ENCODE measurements around the gene PTPRF.

Gene PTPRF

DNA sequence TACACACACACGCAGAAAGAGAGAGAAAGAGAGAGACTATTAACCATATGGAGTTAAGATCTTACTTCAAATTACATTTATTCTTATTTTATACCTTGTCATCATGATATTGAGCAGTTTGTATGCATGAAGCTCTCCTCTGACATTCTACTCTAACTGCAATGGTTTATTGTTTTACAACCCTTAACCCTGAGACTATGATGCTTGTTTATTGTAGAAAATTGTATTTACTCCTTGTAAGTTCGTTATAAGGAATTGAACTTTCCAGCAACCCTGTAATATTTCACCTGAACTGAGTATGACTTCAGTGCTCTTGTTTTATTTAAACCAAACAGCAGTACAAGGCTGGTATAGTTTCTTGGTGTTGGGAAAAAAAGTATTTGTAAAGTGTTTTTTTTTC is 18.6 kb upstream of the PTPRF start:
- Histone ChIP-seq H2AFZ (ENCODE audit: low read depth, low read length) (no peak overlapping the region), H3K4me3 (ENCODE audit: low read length) (no peak overlapping the region), H3K4me2 (ENCODE audit: low read length) (no peak overlapping the region), H3K9ac (ENCODE audit: low read length) (no peak overlapping the region), H3K27me3 (ENCODE audit: low read depth, low read length) (peaks cover 49% of the 10 kb centered on the region), H3K79me2 (ENCODE audit: low read length) (no peaks in the 10 kb centered on the region), H3K4me1 (ENCODE audit: low read length) (peaks cover 22% of the 10 kb centered on the region), H3K36me3 (replicated peaks; ENCODE audit: low read depth, low read length) (no peaks in the 10 kb centered on the region), H3K9me3 (ENCODE audit: insufficient read depth, low read length) (no peaks in the 10 kb centered on the region), H4K20me1 (ENCODE audit: insufficient read depth, low read length) (peaks cover 22% of the 10 kb centered on the region), H3K27ac (ENCODE audit: low read length) (no peak overlapping the region)
- no peak for TF ChIP-seq EZH2phosphoT487 (IDR thresholded peaks at IDR 0.05; ENCODE audit: low read depth)

DNA sequence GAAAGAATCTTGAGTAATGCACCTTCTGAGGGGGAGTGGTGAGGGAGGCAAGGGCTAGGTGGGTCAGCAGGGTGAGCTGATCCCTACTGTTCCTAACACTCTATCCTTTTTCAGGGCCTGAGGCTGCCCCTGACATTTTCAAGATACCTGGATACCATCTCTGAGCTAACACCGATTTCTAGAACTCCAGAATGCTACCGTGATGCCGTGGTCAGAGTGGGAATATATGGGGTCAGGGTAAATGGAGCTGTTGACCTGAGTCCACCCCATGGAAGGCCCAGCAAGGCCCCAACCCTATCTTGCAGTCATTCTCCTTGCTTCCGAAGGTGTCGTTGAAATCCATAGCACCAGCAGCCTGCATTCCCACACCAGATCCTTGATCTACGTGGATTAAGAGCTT is 18.0 kb upstream of the PTPRF start:
- Histone ChIP-seq H3K27ac (ENCODE audit: low read length) (no peak overlapping the region), H2AFZ (ENCODE audit: low read depth, low read length) (no peak overlapping the region), H3K9ac (ENCODE audit: low read length) (no peak overlapping the region), H3K4me1 (ENCODE audit: low read length) (peaks cover 22% of the 10 kb centered on the region), H4K20me1 (ENCODE audit: insufficient read depth, low read length) (peaks cover 22% of the 10 kb centered on the region), H3K36me3 (replicated peaks; ENCODE audit: low read depth, low read length) (no peaks in the 10 kb centered on the region), H3K4me3 (ENCODE audit: low read length) (no peak overlapping the region), H3K4me2 (ENCODE audit: low read length) (no peak overlapping the region), H3K27me3 (ENCODE audit: low read depth, low read length) (peaks cover 43% of the 10 kb centered on the region), H3K79me2 (ENCODE audit: low read length) (no peaks in the 10 kb centered on the region), H3K9me3 (ENCODE audit: insufficient read depth, low read length) (no peaks in the 10 kb centered on the region)
- TF ChIP-seq EZH2phosphoT487 (IDR thresholded peaks at IDR 0.05; ENCODE audit: low read depth): no peak
- TF ChIP-seq, protein P1, sequence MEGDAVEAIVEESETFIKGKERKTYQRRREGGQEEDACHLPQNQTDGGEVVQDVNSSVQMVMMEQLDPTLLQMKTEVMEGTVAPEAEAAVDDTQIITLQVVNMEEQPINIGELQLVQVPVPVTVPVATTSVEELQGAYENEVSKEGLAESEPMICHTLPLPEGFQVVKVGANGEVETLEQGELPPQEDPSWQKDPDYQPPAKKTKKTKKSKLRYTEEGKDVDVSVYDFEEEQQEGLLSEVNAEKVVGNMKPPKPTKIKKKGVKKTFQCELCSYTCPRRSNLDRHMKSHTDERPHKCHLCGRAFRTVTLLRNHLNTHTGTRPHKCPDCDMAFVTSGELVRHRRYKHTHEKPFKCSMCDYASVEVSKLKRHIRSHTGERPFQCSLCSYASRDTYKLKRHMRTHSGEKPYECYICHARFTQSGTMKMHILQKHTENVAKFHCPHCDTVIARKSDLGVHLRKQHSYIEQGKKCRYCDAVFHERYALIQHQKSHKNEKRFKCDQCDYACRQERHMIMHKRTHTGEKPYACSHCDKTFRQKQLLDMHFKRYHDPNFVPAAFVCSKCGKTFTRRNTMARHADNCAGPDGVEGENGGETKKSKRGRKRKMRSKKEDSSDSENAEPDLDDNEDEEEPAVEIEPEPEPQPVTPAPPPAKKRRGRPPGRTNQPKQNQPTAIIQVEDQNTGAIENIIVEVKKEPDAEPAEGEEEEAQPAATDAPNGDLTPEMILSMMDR (IDR thresholded peaks at IDR 0.05; ENCODE audit: low read depth, low read length): no peak

DNA sequence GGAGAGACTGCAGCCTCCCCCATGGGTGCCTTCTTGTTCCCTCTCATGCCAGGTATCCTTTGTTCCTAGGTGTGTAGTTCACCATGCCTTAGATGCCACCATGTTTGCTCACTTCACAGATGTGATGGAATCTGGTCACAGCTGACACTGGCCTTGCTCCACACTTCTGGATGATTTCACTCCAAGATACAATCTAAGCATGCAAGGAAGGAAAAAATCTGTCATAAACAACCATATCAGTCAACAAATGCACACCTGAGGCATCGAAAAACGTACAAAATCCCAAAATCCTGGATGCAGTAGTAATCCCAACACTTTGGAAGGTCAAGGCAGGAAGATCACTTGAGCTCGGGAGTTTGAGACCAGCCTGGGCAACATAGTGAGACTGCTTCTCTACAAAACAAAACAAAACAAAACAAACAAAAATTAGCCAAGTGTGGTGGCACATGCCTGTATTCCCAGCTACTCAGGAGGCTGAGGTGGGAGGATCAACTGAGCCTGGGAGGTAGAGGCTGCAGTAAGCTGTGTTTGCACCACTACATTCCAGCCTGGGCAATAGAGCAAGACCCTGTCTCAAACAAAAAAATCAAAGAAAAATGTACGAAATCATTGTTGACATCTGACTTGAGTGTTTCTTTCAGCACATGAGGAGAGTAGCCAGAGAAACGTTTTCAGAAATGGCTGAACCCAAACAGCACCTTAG is 17.1 kb upstream of the PTPRF start:
- Histone ChIP-seq H3K9me3 (ENCODE audit: insufficient read depth, low read length) (no peaks in the 10 kb centered on the region), H3K27me3 (ENCODE audit: low read depth, low read length) (peaks cover 38% of the 10 kb centered on the region), H4K20me1 (ENCODE audit: insufficient read depth, low read length) (peaks cover 20% of the 10 kb centered on the region), H3K36me3 (replicated peaks; ENCODE audit: low read depth, low read length) (no peaks in the 10 kb centered on the region), H3K4me2 (ENCODE audit: low read length) (no peak overlapping the region), H2AFZ (ENCODE audit: low read depth, low read length) (no peak overlapping the region), H3K9ac (ENCODE audit: low read length) (no peak overlapping the region), H3K4me3 (ENCODE audit: low read length) (no peak overlapping the region), H3K27ac (ENCODE audit: low read length) (no peak overlapping the region), H3K79me2 (ENCODE audit: low read length) (no peaks in the 10 kb centered on the region), H3K4me1 (ENCODE audit: low read length) (peaks cover 19% of the 10 kb centered on the region)
- no peak for TF ChIP-seq EZH2phosphoT487 (IDR thresholded peaks at IDR 0.05; ENCODE audit: low read depth)
- TF ChIP-seq, protein P1 (IDR thresholded peaks at IDR 0.05; ENCODE audit: low read depth, low read length): no peak

DNA sequence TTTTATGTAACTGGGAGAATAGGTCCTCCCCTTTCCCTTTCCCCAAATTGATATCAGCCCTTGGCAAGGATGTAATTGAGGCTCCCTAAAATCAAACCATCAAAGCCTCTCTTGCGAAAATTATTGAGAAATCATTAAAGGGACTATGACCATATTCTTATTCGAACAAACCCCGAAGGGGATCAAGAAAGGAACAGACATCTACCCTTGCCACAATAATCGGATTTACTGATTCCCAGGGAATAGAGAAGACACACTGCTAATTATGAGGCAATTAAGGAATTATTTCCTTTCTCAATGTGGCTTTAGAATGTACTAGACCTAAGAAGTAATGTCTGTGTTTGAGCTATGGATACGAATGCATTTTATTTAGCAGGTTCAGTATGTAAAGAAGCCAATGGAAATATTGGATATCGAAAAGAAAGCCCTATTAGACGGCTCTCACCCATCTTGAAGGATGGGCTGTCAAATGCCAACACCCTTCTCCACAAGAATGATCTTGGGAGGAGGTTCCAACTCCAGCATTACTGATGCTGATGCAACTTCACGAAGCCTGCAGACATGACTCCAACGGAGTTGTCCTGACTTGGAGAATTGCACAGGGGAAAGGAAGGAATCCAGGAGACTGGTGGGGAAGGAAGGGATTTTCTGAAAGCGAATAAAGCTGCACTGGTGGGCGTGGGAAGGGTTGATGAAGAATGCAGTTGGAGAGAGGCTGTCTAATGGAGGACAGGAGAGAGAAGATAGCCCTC is 11.6 kb upstream of the PTPRF start:
- Histone ChIP-seq H2AFZ (ENCODE audit: low read depth, low read length) (no peak overlapping the region), H3K9ac (ENCODE audit: low read length) (no peak overlapping the region), H3K27ac (ENCODE audit: low read length) (no peak overlapping the region)

More for the DNA sequence above, 11.6 kb upstream of the PTPRF start:
- Histone ChIP-seq H3K27me3 (ENCODE audit: low read depth, low read length) (peaks cover 56% of the 10 kb centered on the region), H4K20me1 (ENCODE audit: insufficient read depth, low read length) (no peaks in the 10 kb centered on the region), H3K4me3 (ENCODE audit: low read length) (no peak overlapping the region), H3K36me3 (replicated peaks; ENCODE audit: low read depth, low read length) (no peaks in the 10 kb centered on the region), H3K4me1 (ENCODE audit: low read length) (no peaks in the 10 kb centered on the region), H3K4me2 (ENCODE audit: low read length) (no peak overlapping the region), H3K9me3 (ENCODE audit: insufficient read depth, low read length) (no peaks in the 10 kb centered on the region), H3K79me2 (ENCODE audit: low read length) (no peaks in the 10 kb centered on the region)
- no peak for TF ChIP-seq EZH2phosphoT487 (IDR thresholded peaks at IDR 0.05; ENCODE audit: low read depth)
- TF ChIP-seq, protein P1 (IDR thresholded peaks at IDR 0.05; ENCODE audit: low read depth, low read length): no peak

Data from OCI-LY3 (cell line).